HepG2 (cell line): Measurements from ENCODE around the gene MRPS21. TPM values are rescaled to one million over a fixed set of nuclear protein-coding genes. Genes with fewer than 3 reads are reported as not detected.

Experiments
- ATAC-seq: fragments of 200-7000 bp; cut with Tn5 transposase; 3 replicates; pipeline ENCODE4 v1.9.1; 2020; ENCODE audit warnings: mild to moderate bottlenecking, moderate library complexity
- BruUV-seq: library from RNA; stranded (reverse); fragments of 400-500 nt; replicated peaks from 2 replicates; lab custom pipeline; 2021; lab: Mats Ljungman, UMichigan
- CTCF ChIA-PET: fragments of 300-600 bp; formaldehyde crosslinking; extraction: SDS; loops from one replicate; lab custom pipeline; 2021; ENCODE audit warnings: low total read pairs, inconsistent platforms, low intra/inter-chr PET ratio; lab: Yijun Ruan, JAX
- POLR2A ChIA-PET: fragments of 350-600 bp; sonication (Branson Sonifier 250); formaldehyde crosslinking; loops from one replicate; lab custom pipeline; 2020; ENCODE audit warnings: antibody characterized with exemption, inconsistent platforms; lab: Yijun Ruan, JAX
- DNase-seq: peaks from one replicate; pipeline ENCODE4 v3.0.0-alpha.2; 2015; ENCODE audit warnings: low spot score
- FAIRE-seq: peaks from 3 replicates; lab custom pipeline; 2011; peaks lifted over from hg19 to GRCh38; lab: Jason Lieb, UNC
- H2AFZ ChIP-seq: one replicate; pipeline ENCODE4 v1.6.1; 2011; ENCODE audit warnings: low read length, inconsistent platforms
- H3K27ac ChIP-seq: fragments of 300-600 bp; 3 replicates; pipeline ENCODE4 v1.8.0; 2011; ENCODE audit warnings: mixed run types, mild to moderate bottlenecking, mixed read lengths, low read length, inconsistent platforms; ENCODE audit not compliant: insufficient read depth; ENCODE audit errors: extremely low read length
- H3K27me3 ChIP-seq, 2 experiments: fragments of 200-600 bp in 1 of 2; 2 replicates in 1 of 2; 3 replicates in 1 of 2; pipeline versions ENCODE4 v1.6.0 to v1.8.0; 2011; ENCODE audit warnings: low read length in 2 of 2, mild to moderate bottlenecking in 2 of 2, moderate library complexity in 2 of 2, inconsistent platforms in 1 of 2; ENCODE audit not compliant: insufficient read depth in 2 of 2, control insufficient read depth in 1 of 2
- H3K36me3 ChIP-seq, 2 experiments: fragments of 200-600 bp in 1 of 2; replicated peaks in 1 of 2; 2 replicates in 1 of 2; 3 replicates in 1 of 2; pipeline versions ENCODE4 v1.5.1 to v1.8.0; 2011; ENCODE audit warnings: low read length in 2 of 2, inconsistent platforms in 1 of 2; ENCODE audit not compliant: insufficient read depth in 2 of 2, control insufficient read depth in 1 of 2
- H3K4me1 ChIP-seq: 2 replicates; pipeline ENCODE4 v1.5.1; 2012; ENCODE audit warnings: low read length, inconsistent platforms; ENCODE audit not compliant: insufficient read depth
- H3K4me2 ChIP-seq: 2 replicates; pipeline ENCODE4 v1.6.0; 2011; ENCODE audit warnings: low read depth, low read length, inconsistent platforms
- H3K4me3 ChIP-seq, 3 experiments: fragments of 200-600 bp in 1 of 3; sonication (generic), shearing (Covaris generic) in 1 of 3; replicated peaks in 1 of 3; 2 replicates each; pipeline ENCODE4 v1.5.1; 2011 to 2016; ENCODE audit warnings: low read length in 3 of 3, inconsistent platforms in 2 of 3, low read depth in 2 of 3, mild to moderate bottlenecking in 2 of 3, control low read depth in 1 of 3, mixed read lengths in 1 of 3; ENCODE audit not compliant: insufficient read depth in 1 of 3
- H3K79me2 ChIP-seq: one replicate; pipeline ENCODE4 v1.6.1; 2011; ENCODE audit warnings: low read length, inconsistent platforms; ENCODE audit not compliant: insufficient read depth
- H3K9ac ChIP-seq: 2 replicates; pipeline ENCODE4 v1.6.0; 2011; ENCODE audit warnings: mild to moderate bottlenecking, low read depth, low read length, inconsistent platforms; ENCODE audit not compliant: insufficient read depth
- H3K9me3 ChIP-seq: 2 replicates; pipeline ENCODE4 v1.5.1; 2012; ENCODE audit warnings: mild to moderate bottlenecking, low read length
- H4K20me1 ChIP-seq: 2 replicates; pipeline ENCODE4 v1.6.0; 2011; ENCODE audit warnings: inconsistent platforms, mild to moderate bottlenecking, low read length, moderate library complexity; ENCODE audit not compliant: insufficient read depth
- AGO1 ChIP-seq: fragments of 200-400 bp; formaldehyde crosslinking; IDR thresholded peaks from 2 replicates; pipeline ENCODE4 v1.6.1; 2017; ENCODE audit warnings: mild to moderate bottlenecking, low read depth, low read length, moderate library complexity; ENCODE audit not compliant: poor library complexity, severe bottlenecking
- ARNT ChIP-seq: fragments of 450-650 bp; IDR thresholded peaks from 2 replicates; pipeline ENCODE4 v1.6.1; 2017
- NR2F6 ChIP-seq, 2 experiments: IDR thresholded peaks; 2 replicates each; pipeline ENCODE4 v1.6.1; 2016; ENCODE audit warnings: antibody characterized with exemption in 1 of 2, mild to moderate bottlenecking in 1 of 2
- PREB ChIP-seq: sonication (generic); formaldehyde crosslinking; IDR thresholded peaks from 2 replicates; pipeline ENCODE4 v1.4.0; 2020; ENCODE audit warnings: missing genetic modification reagents
- SALL2 ChIP-seq: sonication (generic); formaldehyde crosslinking; IDR thresholded peaks from 2 replicates; pipeline ENCODE4 v1.8.1; 2023; ENCODE audit warnings: mild to moderate bottlenecking, missing genetic modification reagents, inconsistent platforms
- SIN3B ChIP-seq: fragments of 150-350 bp; IDR thresholded peaks from 2 replicates; pipeline ENCODE4 v1.6.1; 2014; ENCODE audit warnings: low read length
- SIX1 ChIP-seq: sonication (generic); formaldehyde crosslinking; IDR thresholded peaks from 2 replicates; pipeline ENCODE4 v1.4.0; 2020; ENCODE audit warnings: missing genetic modification reagents, borderline replicate concordance
- TARDBP ChIP-seq: sonication (generic); formaldehyde crosslinking; IDR thresholded peaks from 2 replicates; pipeline ENCODE4 v1.8.0; 2022; ENCODE audit warnings: mild to moderate bottlenecking, missing genetic modification reagents
- WIZ ChIP-seq: sonication (generic); formaldehyde crosslinking; IDR thresholded peaks from 2 replicates; pipeline ENCODE4 v1.5.1; 2020; ENCODE audit warnings: mild to moderate bottlenecking, missing genetic modification reagents
- ZNF503 ChIP-seq: sonication (generic); formaldehyde crosslinking; IDR thresholded peaks from 2 replicates; pipeline ENCODE4 v1.4.0; 2020; ENCODE audit warnings: missing genetic modification reagents
- WGBS: methylation state at CpG from one replicate; pipeline ENCODE4 v1.1.6; 2017; ENCODE audit warnings: low lambda C conversion rate; 5-methylcytosine and 5-hydroxymethylcytosine counted together
- in situ Hi-C: cut with HindIII; loops from 2 replicates; pipeline ENCODE4 v1.10.0; 2017; ENCODE audit warnings: low pct_unique_long_range_greater_than_20kb; ENCODE audit not compliant: extremely low pct_ligation_motif_present
- intact Hi-C: fragments of 100-400 bp; cut with micrococcal nuclease; formaldehyde crosslinking; loops from one replicate; pipeline ENCODE4 v1.10.0; 2022; ENCODE audit not compliant: unreplicated experiment
- polyA plus RNA-seq, 8 experiments: library from polyadenylated mRNA; depleted of rRNA in 3 of 8; stranded (reverse) in 7 of 8; unstranded in 1 of 8; fragments of >200 nt; fragmentation: Illumina TruSeq in 4 of 8; extraction: Trizol in 4 of 8; gene quantifications; 2 replicates each; pipeline versions ENCODE4 v1.2.1 to v1.2.3, GENCODE V29; 2011 to 2016; ENCODE audit warnings: low read depth in 4 of 8, missing spikeins in 1 of 8, mixed read lengths in 1 of 8; ENCODE audit not compliant: insufficient read depth in 1 of 8
- total RNA-seq, 5 experiments: library from RNA; depleted of rRNA; stranded (reverse); fragments of >200 nt; fragmentation: Illumina TruSeq; extraction: Trizol; gene quantifications; 2 replicates each; pipeline ENCODE4 v1.2.3, GENCODE V29; 2016; ENCODE audit warnings: low read depth in 1 of 5

The MRPS21 gene
- total and polyA plus RNA-seq, 2 of the 13 experiments (the other 11 are each of a cell fraction or from before 2014, with no cell fraction given) = 59.4 to 64.2 TPM

- H3K4me3 ChIP-seq = no peak overlapping the region
These were observed 43.7 kb upstream of the MRPS21 start for GRCh38 chr1:150249936-150250335.

GRCh38 chr1:150256198-150256553 is 37.5 kb upstream of the MRPS21 start:
- H3K9ac ChIP-seq = peak overlapping the region; percentile 75
- H3K27me3 ChIP-seq = no peaks in the 10 kb centered on the region; a peak in 1 of 5 replicates
- ATAC-seq (no peak), FAIRE-seq (no peak), DNase-seq (no peak)
- WGBS = 2% methylated on average over 1 of the region's 1 CpG
- POLR2A ChIA-PET = interaction anchor here (0.7 to 5.0 kb wide), 9 partner anchors 13 to 276 kb away, joined by 3 to 32 read pairs (median 8); partner anchors contain the start of genes APH1A, FALEC, PRPF3 and RPRD2
- no peaks in the 10 kb centered on the region for H3K36me3 ChIP-seq
- in situ Hi-C loops = loop anchor here (5.0 to 10.0 kb wide), 3 partner anchors 41 to 279 kb away; no protein-coding TSS in a partner anchor
- peak overlapping the region; percentile 91 for H2AFZ ChIP-seq
- H3K27ac ChIP-seq = peak overlapping the region; percentile 73
- no peaks in the 10 kb centered on the region for H3K79me2 ChIP-seq
- H3K4me2 ChIP-seq = peak overlapping the region; percentile 98
- CTCF ChIA-PET = interaction anchor here (1.1 to 2.6 kb wide), 4 partner anchors 22 to 174 kb away, joined by 3 to 45 read pairs (median 6); no protein-coding TSS in a partner anchor
- no peaks in the 10 kb centered on the region for H4K20me1 ChIP-seq
- intact Hi-C loops = loop anchor here (1.0 to 10.0 kb wide), 2 partner anchors 65 to 299 kb away; partner anchors contain the start of gene PRPF3
- no TSS peak for BruUV-seq
- H3K9me3 ChIP-seq = no peaks in the 10 kb centered on the region
- H3K4me3 ChIP-seq = peak overlapping the region; percentile 68 to 79 (median 78)
- peaks cover 52% of the 10 kb centered on the region for H3K4me1 ChIP-seq
- TF ChIP-seq SIX1 = 0 out of 2 replicates have a peak, but pooled peaks have one; percentile 12
- TF ChIP-seq PREB (CRISPR knock-in tag) = no peak
- TF ChIP-seq SIN3B = no peak
- TF ChIP-seq ARNT = no peak
- no peak for TF ChIP-seq WIZ (CRISPR knock-in tag)
- no peak for TF ChIP-seq SALL2 (CRISPR knock-in tag)
- TF ChIP-seq NR2F6 (IDR thresholded peaks at IDR 0.05) = no peak
- TF ChIP-seq NR2F6 (CRISPR knock-in tag; IDR thresholded peaks at IDR 0.05) = no peak
- no peak for TF ChIP-seq TARDBP (CRISPR knock-in tag)

More at GRCh38 chr1:150249936-150250335, 43.7 kb upstream of the MRPS21 start:
- no peak for FAIRE-seq
- in situ Hi-C loops = loop anchor here (10.0 kb wide), 2 partner anchors 185 to 285 kb away; no protein-coding TSS in a partner anchor
- Histone ChIP-seq H2AFZ (no peak overlapping the region), H4K20me1 (no peaks in the 10 kb centered on the region), H3K27ac (no peak overlapping the region)
- no TSS peak for BruUV-seq
- TF ChIP-seq AGO1 (no peak), ZNF503 (CRISPR knock-in tag) (no peak)
- TF ChIP-seq, all 625 proteins: peak for 0
- Histone ChIP-seq H3K9ac (no peak overlapping the region), H3K4me1 (peaks cover 14% of the 10 kb centered on the region), H3K27me3 (no peaks in the 10 kb centered on the region), H3K36me3 (no peaks in the 10 kb centered on the region), H3K79me2 (no peaks in the 10 kb centered on the region), H3K4me2 (0 out of 2 replicates have a peak overlapping the region, but pooled peaks have one; percentile 12), H3K9me3 (no peaks in the 10 kb centered on the region)
- intact Hi-C loops = loop anchor here (10.0 kb wide), 1 partner anchor 305 kb away; no protein-coding TSS in a partner anchor
- ATAC-seq (no peak), DNase-seq (no peak)
- POLR2A ChIA-PET = interaction anchor here (0.6 kb wide), 1 partner anchor 16 kb away, joined by 3 read pairs; no protein-coding TSS in a partner anchor
- CTCF ChIA-PET = no interaction called here
- WGBS = 12% methylated on average over 2 of the region's 2 CpGs
